8988T (cell line): ENCODE data around the gene MYO1H.
"Not testable (repeated sequence)": the region's sequence is repeated elsewhere in the genome, so short reads cannot be mapped to it uniquely, and the experiment has no call there.

Experiments
- DNase-seq: peaks from one replicate; pipeline ENCODE4 v3.0.0; 2011

Gene MYO1H

GRCh38 chr12:109422251-109422650 is 74.6 kb downstream of the MYO1H start:
- DNase-seq: no peak

GRCh38 chr12:109423392-109423791 is 75.7 kb downstream of the MYO1H start:
- DNase-seq: no peak

- peak; percentile 39 for DNase-seq
Measured at GRCh38 chr12:109428037-109428629, 80.4 kb downstream of the MYO1H start.

GRCh38 chr12:109428804-109429203 is 81.1 kb downstream of the MYO1H start:
- DNase-seq: not testable (repeated sequence)

GRCh38 chr12:109430244-109430643 is 82.5 kb downstream of the MYO1H start:
- DNase-seq: no peak

GRCh38 chr12:109432431-109432830 is 84.7 kb downstream of the MYO1H start:
- no peak for DNase-seq

GRCh38 chr12:109432842-109433304 is 85.2 kb downstream of the MYO1H start:
- DNase-seq: peak; percentile 37

GRCh38 chr12:109433618-109434017 is 85.9 kb downstream of the MYO1H start:
- DNase-seq: peak; percentile 32

- DNase-seq: no peak
Measured at GRCh38 chr12:109434582-109434981, 86.9 kb downstream of the MYO1H start.

GRCh38 chr12:109435428-109436187 is 87.9 kb downstream of the MYO1H start:
- DNase-seq: no peak

- DNase-seq: no peak
Measured at GRCh38 chr12:109436188-109436560, 88.5 kb downstream of the MYO1H start.

- DNase-seq: no peak
Measured at GRCh38 chr12:109439181-109439580, 91.5 kb downstream of the MYO1H start.

- not testable (repeated sequence) for DNase-seq
Measured at GRCh38 chr12:109439951-109440350, 92.3 kb downstream of the MYO1H start.

- no peak for DNase-seq
Measured at GRCh38 chr12:109440851-109441490, 93.3 kb downstream of the MYO1H start.

- DNase-seq: no peak
Measured at GRCh38 chr12:109443794-109444193, 96.1 kb downstream of the MYO1H start.

- DNase-seq: no peak
Measured at GRCh38 chr12:109444259-109444658, 96.6 kb downstream of the MYO1H start.

- DNase-seq: no peak
Measured at GRCh38 chr12:109445191-109445609, 97.5 kb downstream of the MYO1H start.

- DNase-seq: no peak
Measured at GRCh38 chr12:109446869-109447268, 99.2 kb downstream of the MYO1H start.

GRCh38 chr12:109447482-109447881 is 99.8 kb downstream of the MYO1H start:
- DNase-seq: no peak

GRCh38 chr12:109448272-109448671 is 100.6 kb downstream of the MYO1H start:
- DNase-seq: no peak

- no peak for DNase-seq
Measured at GRCh38 chr12:109448707-109449390, 101.1 kb downstream of the MYO1H start.

- DNase-seq: no peak
Measured at GRCh38 chr12:109449845-109450532, 102.3 kb downstream of the MYO1H start.

GRCh38 chr12:109450980-109451379 is 103.3 kb downstream of the MYO1H start:
- no peak for DNase-seq
